HG02623 (cell line): Measurements from ENCODE around the gene SSU72.
"Not testable (repeated sequence)": the region's sequence is repeated elsewhere in the genome, so short reads cannot be mapped to it uniquely, and the experiment has no call there.

Experiments used
- ATAC-seq: cut with Tn5 transposase; IDR thresholded peaks from one replicate; pipeline ENCODE4 v1.9.1; 2021; ENCODE audit warnings: moderate library complexity; ENCODE audit not compliant: unreplicated experiment

The SSU72 gene

DNA sequence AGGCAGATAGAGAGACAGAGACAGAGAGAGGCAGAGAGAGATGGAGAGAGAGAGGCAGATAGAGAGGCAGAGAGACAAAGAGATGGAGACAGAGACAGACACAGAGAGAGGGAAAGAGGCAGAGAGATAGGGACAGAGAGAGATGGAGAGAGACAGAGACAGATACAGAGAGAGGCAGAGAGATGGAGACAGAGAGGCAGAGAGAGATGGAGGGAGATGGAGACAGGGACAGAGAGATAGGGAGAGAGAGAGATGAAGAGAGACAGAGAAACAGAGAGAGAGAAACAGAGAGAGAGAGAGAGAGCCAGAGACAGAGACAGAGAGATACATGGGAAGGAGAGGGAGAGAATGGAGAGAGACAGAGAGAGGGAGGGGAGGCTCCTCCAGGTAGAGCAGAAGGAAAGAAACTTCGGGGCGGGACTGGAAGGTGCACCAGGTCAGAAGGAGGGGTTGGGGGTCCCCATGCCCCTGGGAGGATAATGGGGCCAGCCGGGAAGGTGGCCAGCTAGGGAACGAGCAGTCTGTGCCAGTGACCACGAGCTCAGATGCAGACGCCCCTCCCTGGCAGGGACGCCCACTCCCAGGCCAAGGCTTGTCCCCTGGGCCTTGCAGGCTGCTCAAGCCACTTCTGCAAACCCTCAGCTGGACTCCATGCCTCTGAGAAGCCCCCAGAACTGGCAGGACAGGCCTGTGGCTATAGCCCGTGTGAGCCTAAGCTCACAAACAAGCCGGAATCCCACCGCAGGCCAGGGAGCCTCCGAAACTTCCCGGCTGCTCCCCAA lies 22.0 kb upstream of the SSU72 start:
- ATAC-seq: no peak

DNA sequence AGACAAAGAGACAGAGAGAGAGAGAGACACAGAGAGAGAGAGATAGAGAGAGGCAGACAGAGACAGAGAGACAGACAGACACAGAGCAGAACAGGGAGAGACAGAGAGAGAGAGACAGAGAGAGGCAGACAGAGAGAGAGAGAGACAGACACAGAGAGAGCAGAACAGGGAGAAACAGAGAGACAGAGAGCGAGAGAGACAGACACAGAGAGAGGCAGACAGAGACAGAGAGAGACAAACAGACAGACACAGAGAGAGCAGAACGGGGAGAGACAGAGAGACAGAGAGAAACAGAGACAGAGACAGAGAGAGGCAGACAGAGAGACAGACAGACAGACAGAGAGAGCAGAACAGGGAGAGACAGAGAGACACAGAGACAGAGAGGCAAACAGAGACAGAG lies 20.7 kb upstream of the SSU72 start:
- ATAC-seq: not testable (repeated sequence)

DNA sequence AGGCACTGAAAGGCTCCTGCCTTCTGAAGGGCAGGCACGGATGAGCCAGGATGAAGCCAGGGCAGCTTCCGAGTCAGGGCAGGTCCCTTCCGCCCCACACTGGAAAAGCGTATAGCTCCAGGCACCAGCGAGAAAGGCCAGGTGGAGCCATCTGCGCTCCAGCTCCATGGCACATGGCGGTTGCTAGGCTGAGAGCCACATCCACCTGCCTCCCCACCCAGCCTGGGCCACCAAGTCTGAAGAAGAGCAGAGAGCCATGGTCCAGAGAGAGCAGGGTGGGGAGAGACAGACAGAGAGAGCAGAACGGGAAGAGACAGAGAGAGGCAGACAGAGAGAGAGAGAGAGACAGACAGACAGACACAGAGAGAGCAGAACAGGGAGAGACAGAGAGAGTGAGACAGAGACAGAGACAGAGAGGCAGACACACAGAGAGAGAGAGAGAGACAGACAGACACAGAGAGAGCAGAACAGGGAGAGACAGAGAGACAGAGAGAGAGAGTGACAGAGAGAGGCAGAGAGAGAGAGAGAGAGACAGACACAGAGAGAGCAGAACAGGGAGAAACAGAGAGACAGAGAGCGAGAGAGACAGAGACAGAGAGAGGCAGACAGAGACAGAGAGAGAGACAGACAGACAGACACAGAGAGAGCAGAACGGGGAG lies 20.1 kb upstream of the SSU72 start:
- no peak for ATAC-seq

DNA sequence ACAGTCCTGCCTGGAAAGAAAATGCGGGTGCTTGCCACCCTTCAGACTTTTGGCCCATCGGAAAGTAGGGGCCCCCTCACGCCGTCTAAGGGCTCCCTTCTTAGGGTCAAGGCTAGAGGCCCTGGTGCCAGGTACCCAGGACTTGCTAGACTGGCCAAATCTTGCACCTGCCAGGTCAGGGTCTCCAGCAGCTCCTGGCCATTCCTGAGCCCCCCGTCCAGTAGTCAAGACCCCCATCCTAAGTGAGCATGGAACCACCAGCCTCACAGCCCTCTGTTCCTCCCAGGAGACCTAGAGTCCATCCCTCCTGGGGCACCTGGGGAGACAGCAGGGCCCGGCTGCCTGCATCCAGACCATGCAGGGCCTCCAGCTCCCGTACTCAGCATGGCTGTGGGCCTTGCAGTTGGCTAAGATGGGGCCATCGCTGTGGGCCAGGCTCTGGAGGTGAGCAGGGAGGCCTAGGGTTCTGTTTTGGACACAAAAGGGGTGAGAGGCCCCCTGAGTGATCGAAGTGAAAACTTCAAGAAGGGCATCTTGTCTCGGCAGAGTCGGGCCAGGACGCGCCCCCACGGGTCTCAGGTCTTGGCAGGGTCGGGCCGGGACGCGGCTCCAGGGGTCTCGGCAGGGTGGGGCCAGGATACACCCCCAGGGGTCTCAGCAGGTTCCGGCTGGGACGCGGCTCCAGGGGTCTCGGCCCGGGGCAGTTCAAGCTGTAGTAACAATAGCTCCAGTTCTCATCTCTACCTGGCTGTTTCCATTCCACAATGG lies 19.4 kb upstream of the SSU72 start:
- ATAC-seq: no peak

DNA sequence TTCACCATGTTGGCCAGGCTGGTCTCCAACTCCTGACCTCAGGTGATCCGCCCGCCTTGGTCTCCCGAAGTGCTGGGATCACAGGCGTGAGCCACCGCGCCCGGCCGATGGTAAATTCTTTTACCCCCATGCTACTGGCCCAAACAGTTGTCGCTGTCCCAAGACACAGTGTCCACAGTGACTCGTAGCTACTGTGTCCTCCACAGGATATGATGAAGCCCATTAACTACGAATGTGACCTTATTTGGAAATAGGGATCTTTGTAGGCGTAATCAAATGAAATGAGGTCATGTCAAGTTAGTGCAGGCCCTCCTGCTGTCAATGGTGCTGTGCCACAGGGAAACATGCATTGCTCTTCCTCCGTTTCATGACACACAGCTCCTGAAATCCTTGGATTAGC lies 16.8 kb upstream of the SSU72 start:
- ATAC-seq: no peak

DNA sequence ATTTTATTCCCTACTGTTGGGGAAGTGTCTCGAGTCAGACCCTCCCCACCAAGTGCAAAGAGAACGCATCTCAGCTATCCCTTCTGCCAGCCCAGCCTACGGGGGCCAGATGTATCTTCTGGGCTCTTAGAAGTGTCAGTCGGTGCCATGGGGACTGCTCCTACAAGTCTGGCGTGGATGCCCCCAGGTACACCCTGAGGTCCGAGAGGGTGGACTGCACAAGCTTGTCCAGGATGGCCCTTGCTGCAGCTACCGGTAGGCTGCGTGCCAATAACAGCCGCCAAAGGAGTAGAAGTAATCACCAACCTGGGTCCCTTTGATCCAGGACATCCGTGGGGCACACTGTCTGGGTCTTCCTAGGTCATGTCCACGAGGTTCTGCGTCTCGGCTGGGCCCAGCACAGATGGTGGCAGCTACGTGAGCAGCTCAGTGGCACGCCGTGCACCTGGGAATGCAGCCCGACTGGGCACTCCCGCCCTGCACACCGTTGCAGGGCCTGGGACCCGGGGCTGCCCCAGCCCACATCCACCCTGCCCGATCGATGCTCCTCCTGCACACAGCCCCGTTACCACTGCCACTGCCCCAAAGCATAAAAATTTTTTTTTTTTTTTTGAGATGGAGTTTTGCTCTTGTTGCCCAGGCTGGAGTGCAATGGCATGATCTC lies 8.8 kb upstream of the SSU72 start:
- ATAC-seq: no peak

DNA sequence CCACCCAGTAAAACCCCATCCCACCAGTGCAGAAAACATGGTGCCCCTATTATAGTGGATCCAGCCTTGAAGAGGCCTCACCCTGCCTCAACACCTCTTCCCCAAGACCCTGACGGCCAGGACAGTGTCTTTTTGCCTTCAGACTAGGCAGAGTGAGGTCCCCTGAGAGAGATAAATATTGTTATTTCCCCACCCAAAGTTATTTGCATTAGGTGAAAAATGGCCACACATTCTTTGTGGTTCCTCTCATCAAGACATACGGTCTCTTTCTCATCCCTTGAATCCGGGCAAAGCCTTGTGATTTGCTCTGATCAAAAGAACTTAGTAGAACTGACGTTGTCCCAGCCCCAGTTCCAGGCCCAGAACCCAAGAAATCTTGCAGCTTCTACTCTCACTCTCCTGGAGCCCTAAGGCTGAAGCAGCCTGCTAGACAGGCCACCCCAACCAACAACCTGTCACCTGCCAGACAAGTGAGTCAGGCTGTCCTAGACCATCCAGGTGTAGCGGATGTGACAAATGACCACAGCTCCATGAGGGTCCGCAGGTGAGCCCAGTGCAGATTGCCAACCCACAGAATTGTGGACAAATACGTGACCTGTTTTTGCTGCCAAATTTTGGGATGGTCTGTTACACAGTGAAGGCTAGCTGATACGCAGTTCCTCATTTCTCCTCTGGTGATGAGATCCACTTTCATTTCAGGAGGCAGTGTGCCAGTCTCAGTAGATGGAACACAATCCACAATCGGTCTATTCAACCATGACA lies 8.1 kb upstream of the SSU72 start:
- ATAC-seq: no peak

DNA sequence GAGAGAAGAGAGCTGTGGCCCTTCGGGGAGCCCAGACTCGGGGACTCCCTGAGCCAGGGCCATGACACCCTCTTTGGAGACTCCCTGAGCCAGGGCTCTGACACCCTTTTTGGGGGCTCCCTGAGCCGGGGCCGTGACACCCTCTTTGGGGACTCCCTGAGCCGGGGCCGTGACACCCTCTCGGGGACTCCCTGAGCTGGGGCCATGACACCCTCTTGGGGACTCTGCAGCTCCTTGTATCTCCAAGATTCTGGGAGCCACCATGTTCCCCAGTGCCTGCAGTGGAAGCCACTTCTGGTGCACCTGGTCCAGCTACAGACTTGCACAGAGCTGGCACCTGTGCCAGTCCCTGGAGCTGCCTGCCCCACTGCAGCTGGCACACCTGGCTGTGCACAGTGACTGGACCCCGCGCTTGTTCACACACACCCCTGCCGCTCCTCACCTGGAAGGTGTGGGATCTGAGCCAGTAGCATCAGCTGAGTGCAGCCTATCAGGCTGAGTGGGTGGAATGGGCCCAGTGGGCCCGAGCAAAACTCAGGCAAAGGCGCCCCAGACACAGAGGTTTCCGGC lies 3.8 kb upstream of the SSU72 start:
- no peak for ATAC-seq

DNA sequence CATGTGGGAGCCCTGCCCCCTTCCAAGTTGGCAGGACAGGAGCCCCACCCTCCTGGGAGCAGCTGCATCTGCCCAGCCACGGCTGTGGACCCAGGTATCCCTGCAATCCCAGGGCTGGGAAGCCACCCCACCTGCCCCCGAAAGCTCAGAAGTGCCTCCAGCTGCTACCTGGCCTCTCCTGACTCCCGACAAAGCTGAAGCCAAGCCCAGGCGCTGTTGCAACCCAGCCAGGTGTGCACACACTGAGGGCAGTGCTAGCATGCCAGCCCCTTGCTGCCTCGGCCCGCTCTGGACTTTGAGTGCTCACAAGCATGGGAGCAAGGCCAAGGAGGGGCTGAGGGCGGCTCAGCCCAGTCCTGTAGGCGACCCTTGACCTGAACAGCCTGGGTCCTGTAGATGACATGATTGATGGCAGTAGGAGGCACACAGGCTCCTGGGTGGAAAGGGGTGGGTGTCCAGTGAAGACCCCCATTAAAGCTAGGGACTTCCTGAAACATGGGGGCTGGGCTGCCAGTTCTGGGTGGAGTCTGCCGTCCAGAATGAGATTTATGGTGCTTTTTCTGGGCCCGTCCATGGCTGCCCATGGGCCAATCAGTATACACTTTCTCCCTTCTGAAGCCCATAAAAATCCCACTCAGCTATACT lies 2.8 kb upstream of the SSU72 start:
- ATAC-seq: no peak

DNA sequence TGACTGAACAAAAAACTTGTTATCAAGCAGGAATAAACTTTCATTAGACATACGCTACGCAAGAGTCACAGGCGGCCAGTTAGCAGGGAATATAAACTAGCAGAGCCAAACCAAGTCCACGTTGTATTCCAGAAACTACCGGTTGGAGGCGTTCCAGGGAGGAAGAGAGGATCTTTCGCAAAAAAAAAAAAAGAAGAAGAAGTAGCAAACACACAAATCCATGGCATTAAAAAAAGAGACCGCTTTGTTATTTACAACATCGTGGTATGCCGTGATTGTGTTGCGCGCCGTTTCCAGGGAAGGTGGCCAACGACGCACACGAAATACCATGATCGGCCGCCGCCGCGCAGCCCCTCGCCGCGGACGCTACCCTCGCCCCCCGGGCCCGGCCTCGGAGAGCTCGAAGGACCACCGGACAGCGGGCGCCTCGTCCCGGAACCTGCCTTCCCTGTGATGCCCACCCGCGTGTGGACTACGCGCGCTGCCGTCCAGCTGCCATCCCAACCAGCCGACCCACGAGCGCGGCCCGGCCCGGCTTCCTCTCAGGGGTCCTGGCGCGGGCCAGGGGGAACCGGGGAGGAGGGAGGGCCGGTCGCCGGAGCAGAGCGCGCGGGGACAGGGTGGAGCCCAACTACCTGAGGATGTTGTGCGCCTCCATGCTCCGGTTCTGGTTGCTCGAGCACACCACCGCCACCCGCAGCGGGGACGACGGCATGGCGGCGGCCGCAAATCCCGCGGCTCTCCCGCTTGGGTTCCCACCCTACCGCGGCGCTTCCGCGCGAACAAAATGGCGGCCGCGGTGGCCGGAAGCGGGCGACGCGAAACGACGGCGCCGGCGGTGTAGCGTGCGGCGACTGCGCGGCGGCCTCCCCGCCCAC lies 581 bp downstream of the SSU72 start:
- peak; percentile 58 for ATAC-seq

DNA sequence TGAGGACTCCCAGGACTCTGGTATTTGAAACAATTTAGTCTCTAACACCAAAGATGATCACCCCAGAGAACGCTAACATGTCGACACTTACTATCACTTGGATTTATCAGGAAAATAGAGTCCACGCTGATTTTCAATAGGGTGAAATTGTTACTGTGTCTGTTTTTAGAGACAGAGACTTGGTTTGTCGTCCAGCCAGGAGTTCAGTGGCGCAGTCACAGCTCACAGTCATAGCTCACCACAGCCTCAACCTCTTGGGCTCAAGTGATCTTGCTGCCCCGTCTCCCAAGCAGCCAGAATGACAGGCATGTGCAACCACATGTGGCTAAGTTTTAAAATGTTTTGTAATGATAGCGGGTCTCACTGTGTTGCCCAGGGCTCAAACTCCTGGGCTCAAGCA lies 5.3 kb downstream of the SSU72 start:
- no peak for ATAC-seq

DNA sequence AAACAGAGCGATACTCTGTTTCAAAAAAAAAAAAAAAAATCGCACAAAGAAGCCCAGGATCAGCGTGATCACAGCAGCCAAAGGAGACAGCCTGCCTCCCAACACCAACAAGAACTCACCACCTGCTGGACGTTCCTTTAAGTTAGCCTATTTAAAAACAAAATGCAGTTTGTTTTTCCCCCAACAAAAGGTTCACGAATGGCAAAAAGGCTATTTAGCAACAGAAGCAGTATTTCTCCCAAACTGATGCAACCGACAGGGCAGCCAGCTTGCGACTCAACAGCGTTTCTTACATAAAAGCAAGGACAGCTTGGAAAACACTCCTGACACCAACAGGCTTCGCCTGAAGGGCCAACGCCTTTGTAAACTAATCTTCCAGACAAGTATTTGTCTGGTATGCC lies 6.8 kb downstream of the SSU72 start:
- ATAC-seq: no peak

DNA sequence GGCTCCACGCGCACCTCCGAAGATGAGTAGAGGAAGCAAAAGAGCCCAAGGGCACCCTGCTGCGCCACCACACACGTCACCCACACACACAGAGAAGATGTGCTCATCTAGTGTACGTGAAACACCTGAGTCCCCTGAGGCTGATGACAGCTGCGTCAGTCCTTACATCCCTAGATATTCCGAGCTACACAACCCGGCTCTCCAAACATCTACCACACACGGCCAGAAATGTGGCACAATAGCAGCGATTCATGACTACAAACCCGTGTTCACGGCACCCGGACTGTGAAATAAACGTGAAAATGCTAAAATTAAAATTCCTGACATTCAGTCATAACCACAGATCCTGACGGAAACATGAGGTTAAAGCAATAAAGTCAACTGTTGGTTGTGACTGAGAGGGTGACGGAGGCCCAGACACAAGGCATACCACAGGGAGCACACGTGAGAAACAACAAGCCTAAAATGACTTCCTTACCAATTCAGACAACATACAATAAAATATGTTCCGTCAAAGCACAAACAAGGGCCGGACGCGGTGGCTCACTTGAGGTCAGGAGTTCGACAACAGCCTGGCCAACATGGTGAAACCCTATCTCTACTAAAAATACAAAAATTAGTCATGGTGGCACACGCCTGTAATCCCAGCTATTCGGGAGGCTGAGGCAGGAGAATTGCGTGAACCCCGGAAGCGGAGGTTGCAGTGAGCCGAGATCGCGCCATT lies 7.3 kb downstream of the SSU72 start:
- ATAC-seq: no peak

DNA sequence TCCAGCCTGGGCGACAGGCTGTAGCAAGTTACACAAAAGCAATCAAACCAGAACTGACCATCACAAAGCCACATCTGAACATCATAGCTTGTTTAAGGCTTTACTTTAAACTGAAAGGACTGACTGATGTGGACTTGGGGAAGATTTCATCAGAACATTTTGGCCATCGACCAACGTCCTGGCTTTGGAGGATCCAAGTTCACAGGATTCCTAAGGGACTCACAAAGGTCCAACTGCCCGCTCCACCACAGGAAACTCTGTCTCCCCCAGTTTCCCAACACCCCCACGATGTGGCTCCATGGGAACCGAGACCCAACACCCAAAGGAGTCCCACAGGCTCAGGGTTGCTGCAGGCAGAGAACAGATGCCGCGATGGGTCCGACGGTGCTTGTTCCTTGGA lies 9.3 kb downstream of the SSU72 start:
- ATAC-seq: no peak

DNA sequence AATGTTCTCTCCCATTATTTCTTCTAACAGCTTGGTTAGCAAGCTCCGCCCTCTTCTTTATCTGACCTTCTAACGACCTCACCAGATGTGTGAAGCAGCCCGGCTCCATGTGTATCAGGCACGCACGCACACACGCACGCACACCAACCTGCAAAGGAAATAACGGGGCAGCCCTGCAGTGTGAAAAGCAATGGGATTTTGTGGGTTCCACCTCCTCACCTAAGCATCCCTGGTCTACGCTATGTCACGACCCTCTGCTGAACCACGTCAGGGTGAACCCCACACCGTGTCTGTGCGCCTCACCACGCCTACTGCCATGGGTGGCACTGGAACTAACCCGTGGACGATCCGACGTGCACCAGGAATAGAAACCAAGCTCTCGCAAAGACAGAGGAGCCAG lies 10.4 kb downstream of the SSU72 start:
- ATAC-seq: no peak

DNA sequence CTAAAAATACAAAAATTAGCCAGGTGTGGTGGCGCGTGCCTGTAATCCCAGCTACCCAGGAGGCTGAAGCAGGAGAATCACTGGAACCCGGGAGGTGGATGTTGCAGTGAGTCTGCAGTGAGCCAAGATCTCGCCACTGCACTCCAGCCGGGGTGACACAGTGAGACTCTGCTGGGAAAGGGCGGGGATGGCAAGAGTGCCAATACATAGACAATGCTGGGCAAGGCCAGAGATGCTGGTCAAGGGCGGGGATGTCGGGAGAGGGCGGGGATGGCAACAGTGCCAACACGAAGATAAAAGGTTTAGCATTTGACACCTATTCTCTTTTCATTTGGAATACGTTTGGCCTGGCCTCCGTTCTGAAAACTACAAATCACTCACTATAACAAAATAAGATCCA lies 11.0 kb downstream of the SSU72 start:
- no peak for ATAC-seq

DNA sequence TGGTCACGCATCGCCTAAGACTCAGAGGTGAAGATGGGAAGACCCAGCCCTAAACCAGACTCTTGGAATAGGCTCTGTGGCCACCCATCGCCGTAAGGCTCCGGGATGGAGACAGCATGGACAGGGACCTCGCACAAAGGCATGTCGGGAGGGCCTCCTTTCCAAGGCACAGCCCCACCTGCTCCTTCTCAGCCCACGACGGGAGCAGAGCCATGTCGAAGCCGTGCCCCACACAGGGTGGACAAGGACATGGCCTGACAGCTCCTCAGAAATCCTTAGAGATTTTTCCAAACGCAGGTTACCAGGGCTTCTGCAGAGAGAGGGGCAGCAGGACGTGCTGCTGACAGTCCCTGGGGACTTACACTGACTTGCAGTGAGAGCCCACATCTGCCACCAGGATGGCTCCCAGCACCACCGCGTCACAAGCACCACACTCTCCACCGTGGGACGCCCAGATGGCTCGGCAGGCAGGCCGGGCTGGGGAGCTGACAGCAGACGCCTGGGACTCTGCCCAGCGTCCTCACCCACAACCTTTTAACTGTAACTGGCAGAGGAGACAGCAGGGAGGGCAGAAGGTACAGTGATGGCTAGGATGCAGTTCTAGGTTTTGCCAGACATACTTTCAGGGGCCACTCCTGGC lies 12.0 kb downstream of the SSU72 start:
- ATAC-seq: no peak
